Ishikawa (cell line): ENCODE data around the gene MAS1.

ENCODE experiments used
- CEBPB ChIP-seq: IDR thresholded peaks from 2 replicates; pipeline ENCODE4 v1.6.1; 2012
- CREB1 ChIP-seq: IDR thresholded peaks from 2 replicates; pipeline ENCODE4 v1.6.1; 2012; ENCODE audit warnings: low read depth
- EGR1 ChIP-seq: IDR thresholded peaks from 2 replicates; pipeline ENCODE4 v1.6.1; 2012
- EP300 ChIP-seq: IDR thresholded peaks from 2 replicates; pipeline ENCODE4 v1.6.1; 2012; ENCODE audit warnings: borderline replicate concordance
- FOXM1 ChIP-seq: IDR thresholded peaks from 2 replicates; pipeline ENCODE4 v1.6.1; 2012; ENCODE audit warnings: low read depth, borderline replicate concordance
- MAX ChIP-seq: IDR thresholded peaks from 2 replicates; pipeline ENCODE4 v1.6.1; 2012
- NFIC ChIP-seq: IDR thresholded peaks from 2 replicates; pipeline ENCODE4 v1.6.1; 2012
- RAD21 ChIP-seq: IDR thresholded peaks from 2 replicates; pipeline ENCODE4 v1.6.1; 2012; ENCODE audit warnings: low read depth
- REST ChIP-seq: IDR thresholded peaks from 2 replicates; pipeline ENCODE4 v1.6.1; 2012; ENCODE audit warnings: low read depth, mild to moderate bottlenecking
- TAF1 ChIP-seq: IDR thresholded peaks from 2 replicates; pipeline ENCODE4 v1.6.1; 2012; ENCODE audit warnings: low read depth, mild to moderate bottlenecking
- TCF12 ChIP-seq: IDR thresholded peaks from 2 replicates; pipeline ENCODE4 v1.6.1; 2012; ENCODE audit warnings: low read depth
- TEAD4 ChIP-seq: IDR thresholded peaks from 2 replicates; pipeline ENCODE4 v1.6.1; 2012
- USF1 ChIP-seq: IDR thresholded peaks from 2 replicates; pipeline ENCODE4 v1.6.1; 2012
- YY1 ChIP-seq: IDR thresholded peaks from 2 replicates; pipeline ENCODE4 v1.6.1; 2012; ENCODE audit warnings: low read depth
- ZBTB7A ChIP-seq: IDR thresholded peaks from 2 replicates; pipeline ENCODE4 v1.6.1; 2012; ENCODE audit warnings: low read depth

Gene MAS1

GRCh38 chr6:159871906-159872305, 18.9 kb upstream of the MAS1 start:
- TF ChIP-seq NFIC (no peak), MAX (no peak), EGR1 (no peak), CEBPB (no peak), REST (no peak), TEAD4 (no peak), TCF12 (no peak), RAD21 (no peak)

- TF ChIP-seq TEAD4 (no peak), RAD21 (no peak), TCF12 (no peak), FOXM1 (no peak), TAF1 (no peak), YY1 (no peak), MAX (no peak), USF1 (no peak), ZBTB7A (no peak), CREB1 (no peak), EP300 (no peak), NFIC (no peak), CEBPB (no peak), EGR1 (no peak), REST (no peak)
These were observed 16.4 kb upstream of the MAS1 start for GRCh38 chr6:159874435-159874834.

GRCh38 chr6:159875194-159875593, 15.6 kb upstream of the MAS1 start:
- TF ChIP-seq FOXM1 (no peak), TEAD4 (no peak), ZBTB7A (no peak), TAF1 (no peak), TCF12 (no peak), REST (no peak), USF1 (no peak), EGR1 (no peak), EP300 (no peak), MAX (no peak), RAD21 (no peak), CREB1 (no peak), CEBPB (no peak)

- TF ChIP-seq RAD21 (no peak), EGR1 (no peak), FOXM1 (no peak), TCF12 (no peak), REST (no peak), NFIC (no peak), ZBTB7A (no peak), MAX (no peak), CEBPB (no peak), YY1 (no peak), CREB1 (no peak), TEAD4 (no peak), EP300 (no peak), USF1 (no peak), TAF1 (no peak)
These were observed 14.5 kb upstream of the MAS1 start for GRCh38 chr6:159876242-159876641.
